Brain pericyte (primary cell): ENCODE measurements around the gene OR5K4.
"Not testable (repeated sequence)": the region's sequence is repeated elsewhere in the genome, so short reads cannot be mapped to it uniquely, and the experiment has no call there.

Source experiments
- DNase-seq: peaks from one replicate; pipeline ENCODE4 v3.0.0-alpha.2; 2012; ENCODE audit warnings: low read depth, low spot score

OR5K4 gene

GRCh38 chr3:98371186-98371585 is 17.5 kb downstream of the OR5K4 start:
- no peak for DNase-seq

GRCh38 chr3:98371853-98372252 is 18.2 kb downstream of the OR5K4 start:
- DNase-seq = no peak

- DNase-seq = no peak
Observed at GRCh38 chr3:98372445-98372844, 18.8 kb downstream of the OR5K4 start.

GRCh38 chr3:98376631-98377030 is 23.0 kb downstream of the OR5K4 start:
- DNase-seq = no peak

GRCh38 chr3:98388147-98388546 is 34.5 kb downstream of the OR5K4 start:
- DNase-seq = no peak

GRCh38 chr3:98390366-98390765 is 36.7 kb downstream of the OR5K4 start, which contains the start of gene OR5K3:
Gene OR5K3, plus strand, starts transcription at chr3:98390666. Its CDS starts 0 bp downstream, at chr3:98390666.
- DNase-seq = no peak

GRCh38 chr3:98395101-98395500 is 41.4 kb downstream of the OR5K4 start:
- DNase-seq = no peak

GRCh38 chr3:98396482-98396881 is 42.8 kb downstream of the OR5K4 start:
- not testable (repeated sequence) for DNase-seq

GRCh38 chr3:98398513-98398912 is 44.9 kb downstream of the OR5K4 start:
- no peak for DNase-seq

GRCh38 chr3:98402507-98402906 is 48.9 kb downstream of the OR5K4 start:
- DNase-seq = no peak

GRCh38 chr3:98404010-98404409 is 50.4 kb downstream of the OR5K4 start:
- DNase-seq = no peak
